Activated CD8-positive, alpha-beta T cell treated with anti-CD3 and anti-CD28 coated beads, Interleukin-2, amount 10 ng/mL, durations not matched to agents 7 days and 5 days (primary cell): Measurements from ENCODE around the gene CRPPA. TPM values are rescaled to one million over a fixed set of nuclear protein-coding genes. Genes with fewer than 3 reads are reported as not detected.
"Not testable (repeated sequence)": the region's sequence is repeated elsewhere in the genome, so short reads cannot be mapped to it uniquely, and the experiment has no call there.

Experiments
- ATAC-seq: fragments of 150-1000 bp; cut with Tn5 transposase; one replicate; pipeline ENCODE4 v1.10.0; 2021; ENCODE audit warnings: moderate library complexity
- CTCF ChIA-PET: fragments of 350-600 bp; sonication (Branson Sonifier 250); formaldehyde crosslinking; loops from one replicate; lab custom pipeline; 2021; ENCODE audit warnings: antibody characterized with exemption; lab: Charles Lee
- POLR2A ChIA-PET: fragments of 350-600 bp; sonication (Branson Sonifier 250); formaldehyde crosslinking; loops from one replicate; lab custom pipeline; 2021; ENCODE audit warnings: antibody characterized with exemption; lab: Charles Lee
- DNase-seq: peaks from one replicate; pipeline ENCODE4 v3.0.0-alpha.2; 2020
- H3K27ac Mint-ChIP-seq: one replicate; pipeline ENCODE4 v1.8.0; 2021; ENCODE audit warnings: mild to moderate bottlenecking, mixed read lengths
- H3K27me3 Mint-ChIP-seq: one replicate; pipeline ENCODE4 v1.8.0; 2021; ENCODE audit warnings: low read depth, mixed read lengths
- H3K36me3 Mint-ChIP-seq: one replicate; pipeline ENCODE4 v1.8.0; 2021; ENCODE audit warnings: low read depth, mixed read lengths
- H3K4me1 Mint-ChIP-seq: one replicate; pipeline ENCODE4 v1.8.0; 2021; ENCODE audit warnings: low read depth, mixed read lengths
- H3K4me3 Mint-ChIP-seq: one replicate; pipeline ENCODE4 v1.8.0; 2021; ENCODE audit warnings: mild to moderate bottlenecking, mixed read lengths
- H3K9me3 Mint-ChIP-seq: one replicate; pipeline ENCODE4 v1.8.0; 2022; ENCODE audit warnings: mixed read lengths; ENCODE audit not compliant: insufficient read depth
- total RNA-seq, 2 experiments: library from RNA; stranded (reverse); gene quantifications; one replicate each; pipeline ENCODE4 v1.2.3, GENCODE V29; 2021

The CRPPA gene
- total RNA-seq, 2 experiments from 2014 or later: 0.74 to 0.81 TPM

DNA sequence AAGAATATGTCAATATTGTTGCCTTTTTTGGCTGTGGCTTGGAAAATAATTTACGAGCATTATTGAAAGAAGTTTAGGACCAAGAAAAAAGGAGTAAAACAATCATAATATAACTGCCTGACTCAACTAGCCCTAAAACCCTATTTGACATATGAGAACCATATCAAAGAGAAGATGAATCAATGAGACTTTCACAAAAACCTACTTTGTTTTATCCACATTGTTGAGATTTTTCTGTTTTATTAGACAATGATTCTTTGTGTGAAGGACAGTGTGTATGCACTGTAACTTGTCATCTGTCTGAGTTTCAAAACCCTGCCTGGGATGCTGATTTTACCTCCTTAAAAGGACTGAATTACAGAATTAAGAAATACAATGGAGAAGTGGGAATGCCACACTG lies 25.2 kb upstream of the CRPPA start:
- no peak overlapping the region for H3K4me3 Mint-ChIP-seq
- CTCF ChIA-PET: interaction anchor here (1.5 kb wide), 1 partner anchor 15 kb away, joined by 4 read pairs; no protein-coding TSS in a partner anchor

GRCh38 chr7:16443871-16444270 lies 22.5 kb upstream of the CRPPA start:
- H3K9me3 Mint-ChIP-seq, ATAC-seq, POLR2A ChIA-PET, H3K27ac Mint-ChIP-seq, DNase-seq, H3K4me3 Mint-ChIP-seq, H3K36me3 Mint-ChIP-seq, H3K27me3 Mint-ChIP-seq, CTCF ChIA-PET, H3K4me1 Mint-ChIP-seq: not testable (repeated sequence)

More for the DNA sequence above, 25.2 kb upstream of the CRPPA start:
- ATAC-seq: no peak
- Mint-ChIP-seq H3K36me3 (no peaks in the 10 kb centered on the region), H3K4me1 (no peaks in the 10 kb centered on the region), H3K27ac (no peak overlapping the region), H3K27me3 (no peaks in the 10 kb centered on the region), H3K9me3 (no peaks in the 10 kb centered on the region)
- no peak for DNase-seq
- POLR2A ChIA-PET: no interaction called here

GRCh38 chr7:16438988-16439387 lies 17.6 kb upstream of the CRPPA start:
- Mint-ChIP-seq H3K4me1 (no peaks in the 10 kb centered on the region), H3K36me3 (no peaks in the 10 kb centered on the region), H3K9me3 (no peaks in the 10 kb centered on the region), H3K27ac (no peak overlapping the region), H3K4me3 (no peak overlapping the region), H3K27me3 (no peaks in the 10 kb centered on the region)
- ChIA-PET POLR2A (no interaction called here), CTCF (no interaction called here)
- DNase-seq: no peak
- no peak for ATAC-seq

DNA sequence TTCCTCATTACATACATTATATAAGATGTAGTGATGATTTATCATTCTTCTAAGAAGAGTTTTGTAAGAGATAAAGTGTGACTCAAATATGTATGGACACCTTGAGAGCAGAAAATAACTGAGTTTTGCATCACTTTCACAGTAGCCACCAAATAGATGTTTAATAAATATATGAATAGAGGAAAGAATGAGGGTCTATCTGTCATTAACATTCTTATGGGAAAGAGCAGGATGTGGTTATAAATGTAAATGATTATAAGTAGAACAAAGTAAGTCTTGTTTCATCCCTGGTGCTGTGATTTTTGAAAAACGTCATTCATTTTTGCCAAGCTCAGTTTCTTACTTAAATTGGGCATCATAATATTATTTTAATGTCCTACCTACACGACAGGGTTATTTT lies 15.0 kb upstream of the CRPPA start:
- ChIA-PET POLR2A (interaction anchor here (1.3 kb wide), 1 partner anchor 16 kb away, joined by 7 read pairs; no protein-coding TSS in a partner anchor), CTCF (interaction anchor here (0.6 to 6.5 kb wide), 4 partner anchors 16 to 1085 kb away, joined by 3 to 83 read pairs (median 4); no protein-coding TSS in a partner anchor)
- Mint-ChIP-seq H3K36me3 (no peaks in the 10 kb centered on the region), H3K9me3 (no peaks in the 10 kb centered on the region), H3K4me1 (no peaks in the 10 kb centered on the region), H3K27ac (no peak overlapping the region), H3K4me3 (no peak overlapping the region), H3K27me3 (no peaks in the 10 kb centered on the region)
- DNase-seq (no peak), ATAC-seq (no peak)

- H3K4me3 Mint-ChIP-seq: no peak overlapping the region
- ChIA-PET POLR2A (interaction anchor here (1.1 kb wide), 1 partner anchor 12 kb away, joined by 4 read pairs; the partner anchor contains the start of gene CRPPA), CTCF (interaction anchor here (0.8 to 6.5 kb wide), 6 partner anchors 12 to 195 kb away, joined by 3 to 83 read pairs (median 6); partner anchors contain the start of gene CRPPA)
- no peak for ATAC-seq
- no peak overlapping the region for H3K27ac Mint-ChIP-seq
- DNase-seq: no peak
- no peaks in the 10 kb centered on the region for H3K36me3 Mint-ChIP-seq
- no peaks in the 10 kb centered on the region for H3K4me1 Mint-ChIP-seq
- no peaks in the 10 kb centered on the region for H3K27me3 Mint-ChIP-seq
- H3K9me3 Mint-ChIP-seq: no peaks in the 10 kb centered on the region
Observed at GRCh38 chr7:16433568-16434122, 12.3 kb upstream of the CRPPA start.

- no peak overlapping the region for H3K27ac Mint-ChIP-seq
- POLR2A ChIA-PET: interaction anchor here (1.1 kb wide), 1 partner anchor 11 kb away, joined by 4 read pairs; the partner anchor contains the start of gene CRPPA
Observed at GRCh38 chr7:16432425-16432731, 11.0 kb upstream of the CRPPA start.

GRCh38 chr7:16431646-16432424 lies 10.5 kb upstream of the CRPPA start:
- Mint-ChIP-seq H3K9me3 (no peaks in the 10 kb centered on the region), H3K4me3 (no peak overlapping the region), H3K36me3 (no peaks in the 10 kb centered on the region), H3K4me1 (no peaks in the 10 kb centered on the region), H3K27me3 (no peaks in the 10 kb centered on the region), H3K27ac (no peak overlapping the region)
- CTCF ChIA-PET: interaction anchor here (1.0 to 6.5 kb wide), 10 partner anchors 10 to 486 kb away, joined by 3 to 83 read pairs (median 4); partner anchors contain the start of gene CRPPA
- DNase-seq (peak; percentile 52), ATAC-seq (peak; percentile 73)
- POLR2A ChIA-PET: interaction anchor here (1.8 kb wide), 1 partner anchor 11 kb away, joined by 5 read pairs; the partner anchor contains the start of gene CRPPA

More at GRCh38 chr7:16432425-16432731, 11.0 kb upstream of the CRPPA start:
- no peaks in the 10 kb centered on the region for H3K36me3 Mint-ChIP-seq
- no peak for DNase-seq
- ATAC-seq: no peak
- H3K9me3 Mint-ChIP-seq: no peaks in the 10 kb centered on the region
- H3K27me3 Mint-ChIP-seq: no peaks in the 10 kb centered on the region
- no peak overlapping the region for H3K4me3 Mint-ChIP-seq
- CTCF ChIA-PET: interaction anchor here (0.7 to 6.5 kb wide), 9 partner anchors 10 to 262 kb away, joined by 3 to 83 read pairs (median 3); partner anchors contain the start of gene CRPPA
- H3K4me1 Mint-ChIP-seq: no peaks in the 10 kb centered on the region

- no peaks in the 10 kb centered on the region for H3K36me3 Mint-ChIP-seq
- H3K4me3 Mint-ChIP-seq: no peak overlapping the region
- no peak for ATAC-seq
- H3K9me3 Mint-ChIP-seq: no peaks in the 10 kb centered on the region
- CTCF ChIA-PET: interaction anchor here (0.6 to 4.0 kb wide), 2 partner anchors 10 to 134 kb away, joined by 3 to 17 read pairs; no protein-coding TSS in a partner anchor
- no peak overlapping the region for H3K27ac Mint-ChIP-seq
- no peak for DNase-seq
- POLR2A ChIA-PET: interaction anchor here (1.8 kb wide), 1 partner anchor 10 kb away, joined by 5 read pairs; the partner anchor contains the start of gene CRPPA
- H3K4me1 Mint-ChIP-seq: no peaks in the 10 kb centered on the region
- H3K27me3 Mint-ChIP-seq: no peaks in the 10 kb centered on the region
Observed at GRCh38 chr7:16430133-16430532, 8.8 kb upstream of the CRPPA start.

DNA sequence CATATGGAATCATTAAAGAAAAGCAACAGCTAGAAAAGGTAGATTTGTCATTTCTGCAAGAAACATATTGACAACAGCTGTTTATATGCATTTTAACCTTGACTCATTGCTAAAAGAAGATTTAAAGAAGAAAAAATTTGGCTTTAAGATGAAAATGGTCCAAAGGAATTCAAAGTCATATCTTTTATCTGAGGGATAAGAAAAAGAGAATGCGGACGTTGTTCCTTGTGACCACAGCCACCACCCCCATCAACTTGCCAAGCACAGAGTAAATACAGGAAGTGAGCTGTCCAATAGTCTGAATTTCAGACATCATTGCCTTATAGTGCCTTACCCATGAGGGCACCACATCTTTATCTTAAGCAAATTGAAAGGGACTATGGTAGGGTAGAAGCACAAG lies 7.3 kb upstream of the CRPPA start:
- Mint-ChIP-seq H3K4me3 (no peak overlapping the region), H3K27me3 (no peaks in the 10 kb centered on the region), H3K36me3 (no peaks in the 10 kb centered on the region), H3K4me1 (no peaks in the 10 kb centered on the region), H3K9me3 (no peaks in the 10 kb centered on the region), H3K27ac (no peak overlapping the region)
- ATAC-seq (no peak), DNase-seq (no peak)
- ChIA-PET POLR2A (interaction anchor here (0.7 kb wide), 1 partner anchor 136 kb away, joined by 4 read pairs; no protein-coding TSS in a partner anchor), CTCF (interaction anchor here (1.1 to 4.0 kb wide), 3 partner anchors 9 to 135 kb away, joined by 3 to 17 read pairs (median 3); no protein-coding TSS in a partner anchor)

GRCh38 chr7:16428182-16428581 lies 6.8 kb upstream of the CRPPA start:
- H3K27me3 Mint-ChIP-seq: no peaks in the 10 kb centered on the region
- ATAC-seq: no peak
- H3K36me3 Mint-ChIP-seq: no peaks in the 10 kb centered on the region
- no peak overlapping the region for H3K4me3 Mint-ChIP-seq
- ChIA-PET POLR2A (no interaction called here), CTCF (interaction anchor here (1.1 to 4.0 kb wide), 3 partner anchors 9 to 136 kb away, joined by 3 to 17 read pairs (median 3); no protein-coding TSS in a partner anchor)
- H3K27ac Mint-ChIP-seq: no peak overlapping the region
- H3K4me1 Mint-ChIP-seq: no peaks in the 10 kb centered on the region
- no peaks in the 10 kb centered on the region for H3K9me3 Mint-ChIP-seq
- DNase-seq: no peak

- ChIA-PET CTCF (interaction anchor here (1.1 to 5.1 kb wide), 3 partner anchors 8 to 141 kb away, joined by 3 to 27 read pairs (median 4); no protein-coding TSS in a partner anchor), POLR2A (no interaction called here)
- H3K4me1 Mint-ChIP-seq: peaks cover 21% of the 10 kb centered on the region
- ATAC-seq: no peak
- no peaks in the 10 kb centered on the region for H3K27me3 Mint-ChIP-seq
- peaks cover 2% of the 10 kb centered on the region for H3K9me3 Mint-ChIP-seq
- no peak for DNase-seq
- peaks cover 5% of the 10 kb centered on the region for H3K36me3 Mint-ChIP-seq
- no peak overlapping the region for H3K4me3 Mint-ChIP-seq
- no peak overlapping the region for H3K27ac Mint-ChIP-seq
Observed at GRCh38 chr7:16423761-16424160, 2.4 kb upstream of the CRPPA start.
